CD1c-positive myeloid dendritic cell (primary cell): Measurements from ENCODE around the gene TMEM33.
A peak's percentile ranks its signal among the peaks of the same experiment; 100 is the strongest.
"Not testable (repeated sequence)": the region's sequence is repeated elsewhere in the genome, so short reads cannot be mapped to it uniquely, and the experiment has no call there.

Source experiments
- DNase-seq: peaks from one replicate; pipeline ENCODE4 v3.0.0-alpha.2; 2016; ENCODE audit errors: extremely low spot score

TMEM33 gene, protein sequence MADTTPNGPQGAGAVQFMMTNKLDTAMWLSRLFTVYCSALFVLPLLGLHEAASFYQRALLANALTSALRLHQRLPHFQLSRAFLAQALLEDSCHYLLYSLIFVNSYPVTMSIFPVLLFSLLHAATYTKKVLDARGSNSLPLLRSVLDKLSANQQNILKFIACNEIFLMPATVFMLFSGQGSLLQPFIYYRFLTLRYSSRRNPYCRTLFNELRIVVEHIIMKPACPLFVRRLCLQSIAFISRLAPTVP

DNA sequence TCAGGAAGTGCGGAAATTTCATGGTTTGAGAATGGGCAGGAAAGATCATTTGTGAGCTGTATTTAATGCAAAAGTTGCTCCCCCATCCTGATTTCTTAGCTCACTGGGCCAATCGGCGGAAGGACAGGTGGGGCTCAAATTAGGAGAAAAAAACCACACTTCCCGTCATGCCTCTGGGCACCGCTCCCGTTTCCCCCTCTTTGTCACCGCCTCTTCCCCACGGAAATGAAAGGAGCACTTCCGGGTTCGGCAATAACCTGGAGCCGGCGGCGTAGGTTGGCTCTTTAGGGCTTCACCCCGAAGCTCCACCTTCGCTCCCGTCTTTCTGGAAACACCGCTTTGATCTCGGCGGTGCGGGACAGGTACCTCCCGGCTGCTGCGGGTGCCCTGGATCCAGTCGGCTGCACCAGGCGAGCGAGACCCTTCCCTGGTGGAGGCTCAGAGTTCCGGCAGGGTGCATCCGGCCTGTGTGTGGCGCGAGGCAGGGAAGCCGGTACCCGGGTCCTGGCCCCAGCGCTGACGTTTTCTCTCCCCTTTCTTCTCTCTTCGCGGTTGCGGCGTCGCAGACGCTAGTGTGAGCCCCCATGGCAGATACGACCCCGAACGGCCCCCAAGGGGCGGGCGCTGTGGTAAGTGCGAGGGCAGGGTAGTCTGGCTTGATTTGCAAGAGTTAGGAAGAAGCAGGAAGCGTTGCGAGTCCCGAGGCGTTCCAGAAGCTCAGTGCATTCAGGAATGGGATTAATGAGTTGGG is at the start of gene TMEM33:
TSS of gene TMEM33 (plus strand) at position 529 of the 751 bp plus-strand sequence. CDS start at position 585, 56 bp downstream.
- peak; percentile 89 for DNase-seq

GRCh38 chr4:41885456-41885855 is 49.8 kb upstream of the TMEM33 start:
- no peak for DNase-seq

GRCh38 chr4:41887277-41887676 is 48.0 kb upstream of the TMEM33 start:
- no peak for DNase-seq

GRCh38 chr4:41887821-41888686 is 47.2 kb upstream of the TMEM33 start:
- DNase-seq: peak; percentile 58

DNA sequence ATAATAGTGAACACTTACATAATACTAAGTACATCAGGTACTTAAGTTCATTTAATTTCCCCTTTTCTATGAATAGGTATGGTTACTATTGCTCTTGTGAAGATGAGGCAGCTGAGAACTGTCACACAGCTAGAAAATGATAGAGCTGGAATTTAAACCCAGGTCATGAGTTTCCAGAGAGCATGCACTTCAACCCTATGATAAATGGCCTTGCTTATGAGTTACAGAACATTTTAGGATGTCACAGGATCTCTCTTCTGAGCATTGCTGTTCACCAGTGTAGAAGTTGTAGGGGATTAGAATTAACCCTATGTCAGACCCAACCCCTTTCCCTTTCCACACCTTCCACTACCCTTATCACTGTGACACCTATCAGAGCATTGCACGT is 46.5 kb upstream of the TMEM33 start:
- DNase-seq: no peak

DNA sequence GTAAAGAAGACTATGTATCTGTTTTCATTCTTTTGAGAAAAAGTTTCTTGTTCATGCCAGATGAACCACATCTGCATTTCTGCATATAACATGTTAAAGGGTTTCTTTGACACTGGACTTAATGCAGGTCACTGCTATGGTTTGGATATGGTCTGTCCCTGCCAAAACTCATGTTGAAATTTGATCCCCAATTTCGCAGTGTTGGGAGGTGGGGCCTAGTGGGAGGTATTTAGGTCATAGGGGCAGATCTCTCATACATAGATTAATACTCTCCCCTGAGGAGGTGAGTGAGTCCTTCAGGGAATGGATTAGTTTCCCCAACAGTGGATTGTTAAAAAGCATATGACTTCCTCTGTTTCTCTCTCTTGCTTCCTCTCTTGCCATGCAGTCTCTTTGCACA is 45.9 kb upstream of the TMEM33 start:
- DNase-seq: no peak

- no peak for DNase-seq
These were observed 45.1 kb upstream of the TMEM33 start for GRCh38 chr4:41890085-41890484.

DNA sequence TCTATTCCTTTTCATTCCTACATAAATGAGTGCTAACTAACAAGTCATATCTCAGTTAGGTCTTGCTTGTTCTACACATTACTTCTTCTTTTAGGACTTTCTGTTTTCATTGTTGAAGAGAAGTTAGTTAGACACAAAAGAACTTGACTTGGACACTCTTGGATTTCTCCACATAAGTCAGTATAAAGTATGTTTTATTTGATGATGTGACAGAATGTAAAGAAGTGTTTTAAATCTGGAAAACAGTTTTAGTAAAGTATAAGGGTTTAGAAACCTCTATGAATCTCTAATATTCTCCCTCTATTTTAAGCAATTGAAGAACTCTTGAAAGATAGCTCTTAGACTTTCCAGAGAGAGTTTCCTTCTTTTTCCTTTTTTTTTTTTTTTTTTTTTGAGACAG is 38.6 kb upstream of the TMEM33 start:
- DNase-seq: no peak

GRCh38 chr4:41897698-41898097 is 37.5 kb upstream of the TMEM33 start:
- no peak for DNase-seq

DNA sequence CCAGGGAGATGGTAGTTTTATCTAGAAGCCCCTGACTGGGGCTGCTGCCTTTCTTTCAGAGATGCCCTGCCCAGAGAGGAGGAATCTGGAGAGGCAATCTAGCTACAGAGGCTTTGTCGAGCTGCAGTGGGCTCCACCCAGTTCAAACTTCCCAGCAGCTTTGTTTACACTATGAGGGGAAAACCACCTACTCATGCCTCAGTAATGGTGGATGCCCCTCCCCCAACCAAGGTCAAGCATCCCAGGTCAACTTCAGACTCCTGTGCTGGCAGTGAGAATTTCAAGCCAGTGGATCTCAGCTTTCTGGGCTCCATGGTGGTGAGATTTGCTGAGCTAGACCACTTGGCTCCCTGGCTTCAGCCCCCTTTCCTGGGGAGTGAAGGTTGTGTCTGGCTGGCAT is 26.1 kb upstream of the TMEM33 start:
- not testable (repeated sequence) for DNase-seq

DNA sequence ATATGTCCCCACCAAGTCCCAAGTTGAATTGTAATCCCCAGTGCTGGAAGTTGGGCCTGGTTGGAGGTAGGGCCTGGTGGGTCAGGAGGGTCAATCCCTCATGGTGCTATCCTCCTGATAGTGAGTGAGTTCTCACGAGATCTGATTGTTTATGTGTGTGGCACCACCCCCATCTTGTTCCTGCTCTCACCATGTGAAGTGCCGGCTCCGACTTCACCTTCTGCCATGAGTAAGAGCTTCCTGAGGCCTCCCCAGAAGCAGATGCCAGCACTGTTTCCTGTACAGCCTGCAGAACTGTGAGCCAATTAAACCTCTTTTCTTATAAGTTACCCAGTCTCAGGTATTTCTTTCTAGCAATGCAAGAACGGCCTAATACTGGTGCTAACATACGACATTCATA is 22.7 kb upstream of the TMEM33 start:
- DNase-seq: no peak

DNA sequence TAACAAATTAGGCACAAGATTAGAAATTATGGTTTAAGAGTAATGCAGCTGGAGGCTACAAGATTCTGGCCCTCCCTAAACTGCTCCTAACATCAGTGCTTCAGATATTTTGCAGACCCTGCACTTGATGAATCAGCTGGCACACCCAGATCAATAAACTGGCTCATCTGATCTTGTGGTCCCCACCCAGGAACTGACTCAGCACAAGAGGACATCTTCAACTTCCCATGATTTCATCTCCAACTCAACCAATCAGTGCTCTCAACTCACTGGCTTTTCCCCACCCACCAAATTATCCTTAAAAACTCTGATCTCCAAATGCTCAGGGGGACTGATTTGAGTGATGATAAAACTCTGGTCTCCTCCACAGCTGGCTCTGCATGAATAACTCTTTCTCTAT is 21.7 kb upstream of the TMEM33 start:
- DNase-seq: no peak

- no peak for DNase-seq
These were observed 17.0 kb upstream of the TMEM33 start for GRCh38 chr4:41918278-41918677.

GRCh38 chr4:41920416-41920815 is 14.8 kb upstream of the TMEM33 start:
- DNase-seq: not testable (repeated sequence)

- DNase-seq: no peak
These were observed 13.8 kb upstream of the TMEM33 start for GRCh38 chr4:41921476-41921875.

DNA sequence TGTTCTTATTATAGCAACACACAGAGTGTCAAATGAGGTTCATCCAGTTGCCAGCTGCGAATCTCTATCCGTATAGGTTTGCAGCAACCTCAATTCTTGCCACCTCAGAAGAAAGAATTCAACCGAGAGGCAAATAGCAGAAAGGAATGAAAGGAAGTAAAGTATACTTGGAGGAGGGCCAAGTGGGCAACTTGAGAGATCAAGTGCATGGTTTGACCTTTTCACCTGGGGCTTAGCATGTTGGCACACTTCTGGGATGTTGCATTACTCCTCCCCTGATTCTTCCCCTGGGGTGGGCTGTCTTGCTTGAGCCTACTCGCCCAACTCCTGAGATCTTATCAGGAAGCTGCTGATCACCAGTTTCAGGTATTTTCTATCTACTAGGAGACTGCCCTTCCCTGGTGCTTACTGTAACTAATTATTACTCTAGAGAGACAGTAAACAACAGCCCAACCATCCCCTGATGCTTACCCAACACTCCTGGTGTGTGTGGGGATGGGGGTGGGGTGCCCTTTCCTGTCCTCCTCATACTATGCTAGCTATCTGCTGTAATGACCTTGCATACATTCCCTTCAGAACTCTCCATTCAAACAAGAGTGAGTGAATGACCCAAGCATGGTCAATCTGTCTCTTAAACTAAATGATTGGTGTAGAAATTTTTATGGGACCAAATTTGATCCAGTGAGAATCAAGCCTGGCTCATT is 7.3 kb upstream of the TMEM33 start:
- DNase-seq: no peak

DNA sequence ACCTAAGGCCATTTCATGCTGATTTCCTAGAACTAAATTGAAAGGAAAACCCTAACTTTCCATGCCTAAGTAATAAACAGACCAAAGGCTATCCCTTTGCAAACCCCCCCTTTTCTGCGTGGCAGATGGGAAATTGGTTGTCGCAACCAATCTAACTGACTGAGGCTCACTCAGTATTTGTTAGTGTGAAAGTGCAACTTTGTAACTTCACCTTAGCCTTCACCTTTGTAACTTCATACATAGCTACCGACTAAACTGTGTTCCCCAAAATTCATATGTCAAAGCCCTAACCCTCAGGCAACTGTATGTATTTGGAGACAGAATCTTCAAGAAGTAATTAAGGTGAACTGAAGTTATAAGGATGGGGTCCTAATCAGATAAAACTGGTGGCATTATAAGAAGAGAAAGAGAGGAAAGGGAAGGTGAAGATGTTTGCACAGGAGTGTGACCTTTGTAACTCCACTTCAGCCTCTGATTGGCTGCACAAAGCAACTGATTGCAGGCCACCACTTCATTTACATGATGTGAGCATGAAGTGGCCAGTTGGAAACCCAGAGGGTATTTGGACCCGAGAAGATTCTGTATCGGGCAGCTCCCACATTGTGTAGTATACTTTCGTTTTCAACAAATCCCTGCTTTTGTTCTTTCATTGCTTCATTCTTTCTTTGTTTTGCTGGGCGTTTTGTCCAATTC is 4.9 kb upstream of the TMEM33 start:
- no peak for DNase-seq

DNA sequence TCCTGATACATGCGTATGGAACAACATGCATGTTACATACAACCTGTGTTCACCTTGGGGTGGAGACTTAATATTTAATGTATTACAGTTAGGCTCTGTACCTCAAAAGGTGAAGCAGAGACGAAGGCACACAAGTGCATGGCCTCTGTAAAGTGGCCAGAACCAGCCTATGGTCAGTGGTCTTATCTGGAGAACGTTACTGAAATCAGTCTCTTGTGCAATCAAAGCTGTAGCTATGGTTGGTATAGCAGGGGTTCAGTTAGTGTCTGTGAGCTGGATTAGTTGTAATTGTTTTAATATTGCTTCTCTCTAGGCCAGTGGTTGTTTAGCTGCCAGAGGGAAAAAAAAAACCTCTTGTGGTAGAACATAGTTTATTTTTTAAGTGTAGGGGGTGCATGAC is 2.2 kb upstream of the TMEM33 start:
- no peak for DNase-seq

DNA sequence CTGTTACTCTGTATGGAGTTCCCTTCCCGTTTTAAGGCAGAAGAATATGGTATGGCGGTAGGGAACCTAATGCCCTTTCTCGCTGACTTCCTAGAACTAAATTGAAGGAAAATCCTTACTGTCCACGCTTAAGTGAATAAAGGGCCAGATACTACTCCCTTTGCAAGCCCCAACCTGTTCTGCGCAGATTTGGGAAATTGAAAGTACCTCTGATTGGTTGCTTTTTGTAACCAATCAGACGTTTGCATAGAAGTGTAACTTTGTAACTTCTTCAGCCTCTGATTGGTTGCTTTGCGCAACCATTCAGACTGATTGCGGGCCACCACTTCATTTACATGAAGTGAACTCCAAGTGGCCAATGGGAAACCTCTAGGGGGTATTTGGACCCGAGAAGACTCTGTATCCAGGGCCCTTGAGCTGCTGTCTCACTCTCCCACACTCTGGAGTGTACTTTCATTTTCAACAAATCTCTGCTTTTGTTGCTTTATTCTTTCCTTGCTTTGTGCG is 1.2 kb upstream of the TMEM33 start:
- DNase-seq: peak; percentile 75

DNA sequence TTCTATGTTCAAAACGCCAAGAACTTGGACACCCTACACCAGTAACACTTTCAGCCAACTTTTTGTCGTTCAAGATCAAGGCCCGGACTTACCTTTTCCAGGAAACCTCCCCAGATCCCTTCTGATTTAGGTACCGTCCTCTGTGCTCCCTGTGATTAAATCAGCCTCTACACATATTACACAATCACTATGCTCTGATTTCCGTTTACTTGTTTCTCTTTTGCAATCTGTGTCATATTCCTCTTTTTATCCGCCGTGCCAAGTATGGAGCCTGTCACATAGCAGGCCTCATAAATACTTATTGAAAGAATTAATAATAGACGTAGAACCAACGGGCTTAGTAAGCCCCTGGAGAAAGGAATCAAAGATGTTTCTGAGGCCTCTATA is 722 bp upstream of the TMEM33 start:
- DNase-seq: peak; percentile 77

DNA sequence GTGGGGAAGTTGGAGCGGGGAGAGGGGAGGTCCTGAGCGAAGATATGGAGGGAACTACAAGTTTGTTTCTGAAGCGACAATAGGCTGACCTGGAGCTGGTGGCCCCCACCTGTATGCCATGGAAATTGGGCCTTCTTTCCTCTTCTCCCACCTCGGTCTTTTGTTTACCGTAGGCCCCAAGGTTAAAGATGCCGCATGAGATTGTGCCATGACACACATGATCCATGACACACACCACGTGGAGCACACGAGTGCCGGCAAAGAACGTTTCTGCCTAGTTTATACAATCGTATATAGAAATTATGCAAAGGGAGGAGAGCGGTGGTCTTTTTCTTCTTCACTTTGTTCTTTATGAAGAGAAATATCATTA is 408 bp downstream of the TMEM33 start:
- DNase-seq: peak; percentile 45
